Chondrocyte (in vitro differentiated cells): ENCODE measurements around the gene SELENOO. TPM values are rescaled to one million over a fixed set of nuclear protein-coding genes. Genes with fewer than 3 reads are reported as not detected.

Source experiments
- DNase-seq: peaks from one replicate; pipeline ENCODE4 v3.0.0; 2021; ENCODE audit warnings: mixed read lengths, low spot score
- H3K27ac Mint-ChIP-seq: one replicate; pipeline ENCODE4 v1.8.0; 2021; ENCODE audit warnings: mild to moderate bottlenecking, moderate library complexity, mixed read lengths; ENCODE audit not compliant: unreplicated experiment
- H3K27me3 Mint-ChIP-seq: 2 replicates; pipeline ENCODE4 v1.8.0; 2021; ENCODE audit warnings: low read depth, mixed read lengths
- H3K36me3 Mint-ChIP-seq: 2 replicates; pipeline ENCODE4 v1.8.0; 2021; ENCODE audit warnings: low read depth, mixed read lengths
- H3K4me1 Mint-ChIP-seq: 2 replicates; pipeline ENCODE4 v1.8.0; 2021; ENCODE audit warnings: low read depth, mild to moderate bottlenecking, mixed read lengths
- H3K4me3 Mint-ChIP-seq: one replicate; pipeline ENCODE4 v1.8.0; 2021; ENCODE audit warnings: mild to moderate bottlenecking, moderate library complexity, mixed read lengths; ENCODE audit not compliant: unreplicated experiment
- H3K9me3 Mint-ChIP-seq: 2 replicates; pipeline ENCODE4 v1.8.0; 2021; ENCODE audit warnings: low read depth, mixed read lengths
- total RNA-seq: library from RNA; stranded (reverse); gene quantifications from 3 replicates; pipeline ENCODE4 v1.2.1, GENCODE V29; 2021
- TF ChIP-seq, protein P1 (sequence below): fragments of 200-600 bp; sonication (generic); IDR thresholded peaks from 2 replicates; pipeline ENCODE4 v1.5.0; 2021; ENCODE audit warnings: antibody characterized with exemption, mild to moderate bottlenecking, moderate library complexity

SELENOO gene
- total RNA-seq, 1 donor from 2014 or later, result 17.1 TPM

DNA sequence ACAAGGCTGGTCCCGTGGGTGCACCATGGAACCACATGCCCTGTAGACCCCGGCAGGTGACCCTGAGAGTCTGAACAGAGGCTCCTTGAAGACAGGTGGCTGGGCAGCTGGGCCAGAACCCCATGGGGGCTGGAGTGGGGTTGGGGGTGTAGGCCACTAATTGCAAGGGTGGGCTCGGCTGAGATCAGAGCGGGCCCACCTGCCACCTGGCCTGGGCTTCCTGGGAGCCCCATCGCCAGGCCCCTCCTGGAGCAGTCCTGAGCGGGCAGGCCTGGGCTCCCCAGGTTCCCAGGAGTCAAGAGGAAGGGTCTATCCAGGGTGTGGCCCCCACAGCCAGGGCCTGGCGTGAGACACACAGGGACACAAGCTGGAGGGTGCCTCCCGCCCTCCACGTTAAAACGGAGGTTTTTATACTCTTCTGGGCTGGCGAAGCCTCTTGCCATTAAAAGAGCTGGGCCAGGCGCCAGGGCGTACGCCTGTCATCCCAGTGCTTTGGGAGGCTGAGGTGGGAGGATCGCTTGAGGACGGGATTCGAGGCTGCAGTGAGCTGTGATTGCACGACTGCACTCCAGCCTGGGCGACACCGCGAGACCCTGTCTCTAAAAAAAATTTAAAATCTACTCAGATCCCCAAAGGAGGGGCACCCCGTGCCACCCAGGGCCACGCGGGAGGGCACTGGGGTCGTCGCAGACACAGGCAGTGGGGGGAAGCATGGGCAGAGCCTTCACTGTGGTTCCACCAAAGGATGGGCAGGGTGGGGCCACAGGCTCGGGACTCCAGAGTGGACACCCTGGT, 19.9 kb upstream of the SELENOO start:
- TF ChIP-seq, protein P1, sequence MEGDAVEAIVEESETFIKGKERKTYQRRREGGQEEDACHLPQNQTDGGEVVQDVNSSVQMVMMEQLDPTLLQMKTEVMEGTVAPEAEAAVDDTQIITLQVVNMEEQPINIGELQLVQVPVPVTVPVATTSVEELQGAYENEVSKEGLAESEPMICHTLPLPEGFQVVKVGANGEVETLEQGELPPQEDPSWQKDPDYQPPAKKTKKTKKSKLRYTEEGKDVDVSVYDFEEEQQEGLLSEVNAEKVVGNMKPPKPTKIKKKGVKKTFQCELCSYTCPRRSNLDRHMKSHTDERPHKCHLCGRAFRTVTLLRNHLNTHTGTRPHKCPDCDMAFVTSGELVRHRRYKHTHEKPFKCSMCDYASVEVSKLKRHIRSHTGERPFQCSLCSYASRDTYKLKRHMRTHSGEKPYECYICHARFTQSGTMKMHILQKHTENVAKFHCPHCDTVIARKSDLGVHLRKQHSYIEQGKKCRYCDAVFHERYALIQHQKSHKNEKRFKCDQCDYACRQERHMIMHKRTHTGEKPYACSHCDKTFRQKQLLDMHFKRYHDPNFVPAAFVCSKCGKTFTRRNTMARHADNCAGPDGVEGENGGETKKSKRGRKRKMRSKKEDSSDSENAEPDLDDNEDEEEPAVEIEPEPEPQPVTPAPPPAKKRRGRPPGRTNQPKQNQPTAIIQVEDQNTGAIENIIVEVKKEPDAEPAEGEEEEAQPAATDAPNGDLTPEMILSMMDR, result no peak
- H3K9me3 Mint-ChIP-seq, result no peaks in the 10 kb centered on the region
- H3K36me3 Mint-ChIP-seq, result peaks cover 2% of the 10 kb centered on the region
- H3K27me3 Mint-ChIP-seq, result no peaks in the 10 kb centered on the region
- H3K27ac Mint-ChIP-seq, result no peak overlapping the region
- H3K4me3 Mint-ChIP-seq, result no peak overlapping the region
- H3K4me1 Mint-ChIP-seq, result peaks cover 9% of the 10 kb centered on the region
- no peak for DNase-seq

DNA sequence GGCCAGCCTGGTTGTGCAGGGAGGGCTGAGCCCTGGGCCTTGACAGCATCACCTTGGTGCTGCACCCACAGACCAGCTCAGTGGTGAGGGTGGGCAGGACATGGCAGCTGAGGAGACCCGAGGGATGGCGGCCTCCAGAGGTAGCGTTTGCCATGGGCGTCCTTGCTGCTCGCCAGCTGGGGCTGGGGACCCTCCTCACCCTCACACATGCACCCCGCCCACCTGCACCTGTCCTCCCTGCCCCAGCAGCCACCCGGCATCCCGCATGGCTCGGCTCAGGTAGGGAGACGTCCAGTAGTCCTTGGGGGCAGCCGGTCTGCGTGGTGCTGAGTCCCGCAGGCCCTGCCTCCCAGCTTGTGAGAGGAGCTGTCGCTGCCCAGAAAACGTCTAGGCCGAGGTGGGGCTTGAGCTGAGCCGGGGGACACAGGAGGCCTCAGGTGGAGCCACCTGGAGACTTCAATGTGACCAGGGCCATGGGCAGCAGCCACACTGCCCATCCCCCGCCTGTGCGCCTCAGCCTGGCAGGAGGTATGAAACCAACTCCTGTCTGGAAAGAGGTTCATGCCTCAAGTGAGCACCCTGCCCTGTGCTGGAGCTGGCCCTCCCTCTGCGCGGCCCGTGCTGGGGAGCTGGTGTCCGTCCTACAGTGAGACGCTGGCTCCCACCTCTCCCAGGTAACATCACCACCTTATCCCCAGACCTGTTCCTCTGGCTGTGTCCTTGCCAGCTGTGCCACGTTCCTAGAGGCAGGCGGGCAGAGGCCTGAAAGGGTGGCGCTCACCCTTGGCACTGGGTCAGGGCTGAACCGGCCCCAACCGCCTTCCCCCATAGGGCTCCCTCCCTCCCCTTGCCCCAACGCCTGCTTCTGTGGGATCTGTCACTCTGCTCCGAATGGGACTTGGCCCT, 18.4 kb upstream of the SELENOO start:
- TF ChIP-seq, protein P1, result no peak
- peaks cover 2% of the 10 kb centered on the region for H3K36me3 Mint-ChIP-seq
- no peaks in the 10 kb centered on the region for H3K27me3 Mint-ChIP-seq
- no peak for DNase-seq
- H3K27ac Mint-ChIP-seq, result no peak overlapping the region
- H3K4me3 Mint-ChIP-seq, result no peak overlapping the region
- H3K9me3 Mint-ChIP-seq, result no peaks in the 10 kb centered on the region
- peaks cover 13% of the 10 kb centered on the region for H3K4me1 Mint-ChIP-seq

DNA sequence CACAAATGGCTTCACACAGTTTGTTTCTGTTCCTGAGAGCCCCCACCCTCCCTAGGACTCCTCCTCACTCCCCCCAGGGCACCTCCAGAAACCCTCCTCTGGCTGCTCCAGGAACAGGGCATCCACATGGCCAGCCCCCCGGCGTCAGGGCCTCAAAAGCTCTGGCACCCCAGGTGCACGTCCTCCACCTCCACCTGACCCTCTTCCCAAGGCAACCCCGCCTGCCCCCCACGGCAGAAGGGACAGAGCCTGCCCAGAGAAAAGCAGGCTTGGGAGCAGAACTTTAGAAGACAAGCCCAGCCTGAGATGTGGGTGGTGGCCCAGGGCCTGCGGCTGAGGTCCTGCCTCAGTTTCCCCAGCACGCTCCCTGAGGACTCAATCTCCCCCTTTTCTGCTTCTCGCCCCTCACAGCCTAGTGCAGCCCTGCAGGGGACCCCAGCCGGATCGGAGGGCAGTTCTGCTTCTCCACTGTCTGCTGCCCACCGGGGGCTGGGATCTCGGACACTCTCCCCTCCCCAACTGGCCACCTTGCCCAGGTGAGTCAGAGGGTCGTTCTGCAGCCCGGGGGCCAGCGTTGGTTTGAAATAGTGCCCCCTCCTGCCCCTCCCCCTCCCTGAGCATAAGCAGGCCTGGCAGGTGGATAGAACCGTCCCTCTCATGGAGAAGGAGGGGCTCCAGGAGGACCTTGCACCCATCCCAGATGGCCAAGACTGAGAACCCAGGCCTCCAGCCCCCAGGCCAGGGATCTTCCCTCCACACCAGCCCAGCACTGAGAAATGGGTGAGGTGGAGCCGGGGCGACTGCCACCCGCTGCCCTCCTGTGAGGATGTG, 17.5 kb upstream of the SELENOO start:
- Mint-ChIP-seq H3K4me3 (no peak overlapping the region), H3K27me3 (no peaks in the 10 kb centered on the region), H3K4me1 (peaks cover 13% of the 10 kb centered on the region), H3K36me3 (no peaks in the 10 kb centered on the region), H3K27ac (no peak overlapping the region), H3K9me3 (no peaks in the 10 kb centered on the region)
- TF ChIP-seq, protein P1, result no peak
- no peak for DNase-seq

DNA sequence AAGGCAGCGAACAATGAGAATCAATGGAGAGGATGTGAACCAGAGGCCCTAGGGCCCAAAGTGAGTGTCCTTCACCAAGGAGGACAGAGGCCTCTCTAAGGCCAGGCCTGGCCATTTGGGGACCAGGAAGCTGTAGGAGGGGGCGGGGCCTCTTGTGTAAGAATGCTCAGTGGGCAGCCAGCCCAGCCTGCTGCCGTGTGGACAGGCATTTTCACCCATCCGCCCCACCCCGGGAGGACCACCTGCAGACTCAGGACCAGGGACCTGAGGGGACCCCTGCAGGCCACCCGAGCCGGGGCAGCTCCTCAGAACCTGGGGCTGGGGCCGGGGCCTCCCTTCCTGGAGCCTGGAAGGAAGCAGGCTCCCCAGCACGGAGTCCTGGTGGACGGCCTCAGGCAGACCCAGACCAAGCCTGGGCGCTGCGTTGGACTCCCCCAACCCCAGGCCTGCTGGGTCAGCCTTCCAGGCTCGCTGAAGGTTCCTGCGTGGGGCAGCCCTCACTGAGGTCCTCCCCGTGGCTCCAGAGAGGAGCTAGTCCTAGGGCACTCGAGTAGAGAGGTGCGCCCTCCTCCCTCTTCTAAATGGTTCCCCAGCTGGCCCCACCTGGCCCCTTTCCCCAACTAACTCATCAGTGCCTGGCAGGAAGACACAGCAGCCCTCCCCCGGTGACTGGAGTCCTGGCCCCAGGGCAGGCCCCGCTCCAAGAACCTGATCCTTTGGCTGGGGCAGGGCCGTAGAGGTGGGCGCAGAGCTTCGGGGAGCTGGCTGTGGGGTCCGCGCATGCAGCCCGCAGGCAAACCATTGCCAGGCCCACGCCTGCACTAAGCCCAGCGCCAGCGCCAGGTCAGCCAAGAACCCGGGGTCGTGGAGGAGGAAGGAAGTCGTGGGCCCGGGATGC, 16.6 kb upstream of the SELENOO start:
- Mint-ChIP-seq H3K9me3 (no peaks in the 10 kb centered on the region), H3K4me1 (peaks cover 13% of the 10 kb centered on the region), H3K4me3 (no peak overlapping the region), H3K27ac (no peak overlapping the region), H3K36me3 (no peaks in the 10 kb centered on the region), H3K27me3 (no peaks in the 10 kb centered on the region)
- TF ChIP-seq, protein P1, result peak; percentile 22
- DNase-seq, result no peak
